H1 (cell line): ENCODE data around the gene KAT2A. TPM values are rescaled to one million over a fixed set of nuclear protein-coding genes. Genes with fewer than 3 reads are reported as not detected.

ENCODE experiments used
- ATF2 ChIP-seq: IDR thresholded peaks from 2 replicates; pipeline ENCODE4 v1.6.1; 2012; ENCODE audit warnings: low read length, inconsistent platforms
- ATF3 ChIP-seq: IDR thresholded peaks from 2 replicates; pipeline ENCODE4 v1.6.1; 2011; ENCODE audit warnings: low read depth, mild to moderate bottlenecking, low read length; ENCODE audit not compliant: insufficient read depth
- E2F6 ChIP-seq: IDR thresholded peaks from 2 replicates; pipeline ENCODE4 v1.6.1; 2012; ENCODE audit warnings: inconsistent platforms
- GTF2F1 ChIP-seq: IDR thresholded peaks from 2 replicates; pipeline ENCODE4 v1.6.1; 2012; ENCODE audit warnings: low read depth, low read length, improper control_type of control experiment, borderline replicate concordance
- POU5F1 ChIP-seq: IDR thresholded peaks from 2 replicates; pipeline ENCODE4 v1.6.1; 2011; ENCODE audit warnings: low read depth, mild to moderate bottlenecking, low read length, moderate library complexity
- RAD21 ChIP-seq, 2 experiments: IDR thresholded peaks in 1 of 2; conservative IDR thresholded peaks in 1 of 2; 2 replicates each; pipeline ENCODE4 v1.6.1; 2011; ENCODE audit warnings: low read depth in 2 of 2, low read length in 2 of 2, improper control_type of control experiment in 1 of 2, inconsistent platforms in 1 of 2, mild to moderate bottlenecking in 1 of 2, moderate library complexity in 1 of 2
- SIN3A ChIP-seq, 2 experiments: IDR thresholded peaks in 1 of 2; conservative IDR thresholded peaks in 1 of 2; 2 replicates each; pipeline ENCODE4 v1.6.1; 2011 to 2012; ENCODE audit warnings: low read length in 2 of 2, improper control_type of control experiment in 1 of 2, low read depth in 1 of 2, mild to moderate bottlenecking in 1 of 2
- SRF ChIP-seq: IDR thresholded peaks from 2 replicates; pipeline ENCODE4 v1.6.1; 2011; ENCODE audit warnings: mild to moderate bottlenecking, low read depth, low read length, moderate library complexity
- ZNF274 ChIP-seq: IDR thresholded peaks from 2 replicates; pipeline ENCODE4 v1.7.0; 2012; ENCODE audit warnings: low read length, borderline replicate concordance; ENCODE audit errors: extremely low read depth
- polyA plus RNA-seq, 7 experiments: library from polyadenylated mRNA; depleted of rRNA in 3 of 7; stranded (reverse) in 5 of 7; unstranded in 2 of 7; fragments of >200 nt in 5 of 7; fragments of 200-250 nt in 2 of 7; gene quantifications; 1 replicate in 5 of 7; 2 replicates in 1 of 7; 4 replicates in 1 of 7; pipeline versions ENCODE4 v1.2.1 to v1.2.3, GENCODE V29; 2011 to 2013; ENCODE audit warnings: missing spikeins in 2 of 7, mixed read lengths in 2 of 7
- total RNA-seq: library from RNA; stranded (reverse); fragmentation: NEBNext Ultra II Directional; extraction: Animal tissue kit (Norgen Biotek cat#: 25700); gene quantifications from 2 replicates; pipeline ENCODE4 v1.2.1, GENCODE V29; 2021

KAT2A gene
- total and polyA plus RNA-seq, 2 of the 8 experiments (the other 6 are each of a cell fraction or from before 2014, with no cell fraction given), result 34.2 to 40.1 TPM

GRCh38 chr17:42090964-42091790, 30.0 kb downstream of the KAT2A start (continued):
- TF ChIP-seq RAD21 (IDR thresholded peaks at IDR 0.05 in 1 of 2, conservative IDR thresholded peaks at IDR 0.05 in 1 of 2; ENCODE audit: low read depth in 2 of 2, low read length in 2 of 2) (no peak), E2F6 (no peak), ATF2 (no peak), GTF2F1 (no peak), ZNF274 (no peak), POU5F1 (no peak), SRF (no peak), ATF3 (no peak), SIN3A (conservative IDR thresholded peaks at IDR 0.05 in 1 of 2, IDR thresholded peaks at IDR 0.05 in 1 of 2; ENCODE audit: low read depth in 1 of 2, low read length in 2 of 2) (no peak)
- TF ChIP-seq, all 59 proteins: peak for 0
